ENCODE results near the gene CTTN.
"Not testable (repeated sequence)": the region's sequence is repeated elsewhere in the genome, so short reads cannot be mapped to it uniquely, and the experiment has no call there.

Gene CTTN

DNA sequence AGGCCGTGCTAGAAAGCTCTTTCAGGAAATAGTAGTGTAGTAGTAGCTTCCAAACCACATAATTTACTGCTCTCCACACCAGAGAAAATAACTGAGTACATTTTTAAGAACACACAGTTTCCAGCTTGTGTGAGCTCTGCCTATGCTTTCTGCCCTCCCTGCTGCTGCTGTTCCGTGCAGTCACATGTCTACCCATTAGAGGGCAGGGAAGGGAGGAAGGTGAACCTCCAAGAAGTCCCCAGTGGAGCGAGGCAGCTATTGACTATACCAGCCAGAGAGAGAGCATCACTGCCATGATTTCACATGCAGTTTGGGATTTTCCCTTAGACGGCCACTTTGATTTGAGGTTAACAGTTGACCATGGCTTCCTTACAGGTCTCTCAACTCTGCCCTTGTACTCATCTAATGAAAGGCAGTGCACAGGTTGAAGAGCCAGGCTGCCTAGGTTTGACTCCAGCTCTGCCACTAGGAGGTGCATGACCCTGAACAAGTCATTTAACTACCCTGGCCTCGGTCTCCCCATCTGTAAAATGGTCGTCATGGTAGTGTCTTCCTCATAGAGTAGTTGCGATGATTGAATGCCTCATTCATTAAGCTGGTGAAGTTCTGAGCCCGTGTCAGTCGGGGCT is 19.7 kb upstream of the CTTN start:
- no peak overlapping the region for H3K4me3 ChIP-seq (ENCODE audit: low read depth, low read length)
- DNase-seq (ENCODE audit: low read depth), result no peak

DNA sequence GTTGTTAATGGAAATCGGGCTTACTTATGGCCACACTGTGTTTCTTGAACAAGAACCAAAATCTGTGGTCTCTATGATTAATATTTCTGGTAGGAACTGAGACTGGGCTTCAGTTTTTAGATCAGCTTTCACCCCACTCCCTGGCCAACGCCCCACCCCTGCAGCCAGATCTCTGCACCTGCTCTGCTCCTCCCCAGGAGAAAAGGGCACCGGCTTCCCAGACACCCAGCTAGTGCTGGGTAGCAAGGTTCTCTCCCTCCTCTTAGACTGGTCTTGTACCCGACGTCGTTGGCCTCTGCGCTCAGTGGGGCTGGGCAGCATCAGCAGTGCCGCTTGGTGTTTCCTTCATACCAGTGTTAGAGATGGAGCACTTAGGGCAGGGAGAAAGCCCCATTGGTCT is 17.0 kb upstream of the CTTN start:
- DNase-seq (ENCODE audit: low read depth), result no peak
- H3K4me3 ChIP-seq (ENCODE audit: low read depth, low read length), result no peak overlapping the region

DNA sequence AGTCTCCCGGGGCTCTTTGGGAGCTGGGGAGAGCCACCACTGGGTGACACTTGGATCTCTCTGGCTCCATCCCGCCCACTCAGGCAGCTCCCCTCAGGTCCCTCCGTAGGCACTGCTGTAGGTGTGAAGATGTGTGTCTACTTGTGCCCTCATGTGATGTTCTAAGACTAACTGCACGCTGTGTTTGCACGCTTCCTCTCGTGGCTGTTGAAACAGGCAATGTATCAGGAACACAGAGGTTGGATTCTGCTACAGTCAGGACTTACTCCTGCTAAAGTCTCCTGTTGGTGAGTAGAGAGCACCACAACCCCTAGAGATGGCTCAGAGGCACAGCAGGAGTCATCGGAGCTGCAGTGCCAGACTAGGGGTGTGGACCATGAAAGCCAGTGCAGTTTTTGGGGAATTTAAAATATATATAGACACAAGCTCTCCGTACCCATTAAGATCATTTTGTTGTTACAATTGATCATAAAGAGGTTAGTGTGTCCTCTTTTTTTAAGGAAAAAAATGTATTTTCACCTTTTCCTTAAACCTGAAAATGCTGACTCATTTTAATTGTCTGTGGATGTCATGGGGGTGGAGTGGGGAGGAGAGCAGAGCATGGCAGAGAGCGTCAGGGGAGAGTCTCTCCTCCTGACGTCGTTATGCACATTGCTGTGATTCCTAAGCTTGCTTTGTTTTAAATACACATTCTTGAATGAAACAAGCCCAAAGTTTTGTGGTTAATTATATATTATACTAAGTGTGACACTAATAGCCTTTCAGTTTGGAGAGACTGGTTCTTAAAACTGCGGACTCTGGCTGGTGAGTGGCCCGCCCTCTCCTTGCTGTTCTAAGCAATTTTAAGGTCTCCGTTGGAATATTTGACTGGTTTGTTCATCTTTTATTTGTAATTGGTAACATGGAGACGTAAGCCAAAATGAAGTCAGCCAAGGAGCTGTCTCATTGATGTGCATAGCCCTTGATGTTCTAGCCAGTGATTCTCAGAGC is 16.2 kb upstream of the CTTN start:
- DNase-seq (ENCODE audit: low read depth), result no peak
- H3K4me3 ChIP-seq (ENCODE audit: low read depth, low read length), result no peak overlapping the region

DNA sequence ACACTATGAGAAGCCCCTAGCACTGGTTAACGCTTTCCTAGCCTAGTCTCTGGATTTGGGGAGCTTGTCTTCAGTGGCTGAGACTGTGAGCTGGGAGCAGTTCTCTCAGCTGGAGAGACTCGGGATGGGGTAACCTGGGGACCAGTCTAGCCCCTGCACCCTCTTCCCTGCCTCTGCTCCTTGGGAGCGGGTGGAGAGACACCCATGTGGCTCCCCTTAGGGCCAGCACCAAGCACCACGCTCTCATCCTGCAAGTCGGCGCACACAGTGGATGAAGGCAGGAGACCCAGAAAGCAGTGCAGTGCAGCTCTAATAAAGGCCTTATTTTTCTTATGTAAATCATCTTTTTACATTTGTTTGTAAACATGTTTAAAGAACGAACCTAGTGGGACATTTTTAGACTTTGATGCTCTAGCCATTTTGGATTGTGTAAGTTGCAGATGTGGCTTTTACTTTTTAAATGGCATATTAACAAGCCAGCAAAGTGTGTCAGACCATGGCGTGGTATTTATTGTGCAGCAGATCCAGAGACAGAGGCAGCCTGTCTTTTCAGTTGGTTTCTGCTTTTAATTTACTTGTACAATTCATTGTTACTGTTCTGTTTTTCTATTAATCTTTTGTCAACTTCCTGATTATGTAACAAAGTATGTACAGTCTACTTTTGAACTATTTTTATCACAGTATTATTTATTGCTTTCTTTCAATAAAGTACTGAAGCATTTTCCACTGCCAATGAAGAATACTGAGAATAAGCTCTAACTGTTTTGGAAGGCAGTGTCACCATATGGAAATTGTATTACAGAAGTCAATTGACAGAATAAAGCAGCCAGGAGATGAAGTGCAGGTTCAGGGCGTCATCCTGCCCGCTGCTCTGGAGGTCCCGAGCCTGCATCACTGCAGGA is 14.4 kb upstream of the CTTN start:
- H3K4me3 ChIP-seq (ENCODE audit: low read depth, low read length), result no peak overlapping the region
- no peak for DNase-seq (ENCODE audit: low read depth)

DNA sequence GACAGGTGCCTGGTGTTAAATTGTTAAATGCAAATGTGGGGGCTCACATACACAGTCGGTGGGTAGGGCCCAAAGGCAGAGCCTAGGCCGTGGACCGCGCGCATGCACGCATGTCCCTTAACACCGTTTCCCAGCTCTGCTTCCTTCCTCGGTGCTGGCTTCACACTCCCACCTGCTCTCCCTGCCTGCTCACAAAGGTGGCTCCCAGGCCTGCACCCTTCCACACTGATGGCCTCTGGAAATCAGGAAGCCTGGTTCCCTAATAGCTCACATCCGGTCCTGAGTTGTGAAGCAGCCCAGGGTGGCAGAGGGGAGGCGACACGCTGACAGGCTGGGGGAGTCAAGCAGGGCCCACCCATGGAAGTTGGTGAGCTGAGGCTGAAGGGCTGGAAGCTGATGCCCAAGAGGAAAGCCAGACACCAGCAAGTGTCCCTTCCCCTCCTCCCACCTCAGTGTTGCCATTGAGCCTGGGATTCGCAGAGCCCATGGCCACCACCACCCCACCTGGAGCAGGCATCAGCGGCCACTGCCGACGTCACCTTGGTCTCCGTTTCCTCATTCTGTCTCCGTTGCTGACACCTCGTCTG is 13.7 kb upstream of the CTTN start:
- no peak for DNase-seq (ENCODE audit: low read depth)
- no peak overlapping the region for H3K4me3 ChIP-seq (ENCODE audit: low read depth, low read length)

DNA sequence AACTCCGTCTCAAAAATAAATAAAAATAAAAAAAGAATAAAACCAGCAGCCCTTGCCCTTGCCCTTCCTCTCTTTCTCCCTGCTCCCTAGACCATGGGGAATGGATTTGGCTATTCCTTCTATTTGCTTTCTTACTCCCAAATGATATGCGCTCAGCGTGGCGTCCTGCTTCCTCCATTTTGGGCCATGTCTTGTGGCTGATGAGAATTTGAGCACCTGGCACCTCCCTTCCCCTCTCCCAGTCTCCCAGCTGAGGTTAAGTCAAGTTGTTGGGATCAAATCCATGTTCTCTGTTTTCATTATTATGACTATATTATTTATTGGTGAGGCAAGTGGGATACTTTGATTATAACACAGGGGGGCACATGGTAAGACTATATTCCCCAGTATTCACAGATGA is 10.8 kb upstream of the CTTN start:
- no peak overlapping the region for H3K4me3 ChIP-seq (ENCODE audit: low read depth, low read length)

DNA sequence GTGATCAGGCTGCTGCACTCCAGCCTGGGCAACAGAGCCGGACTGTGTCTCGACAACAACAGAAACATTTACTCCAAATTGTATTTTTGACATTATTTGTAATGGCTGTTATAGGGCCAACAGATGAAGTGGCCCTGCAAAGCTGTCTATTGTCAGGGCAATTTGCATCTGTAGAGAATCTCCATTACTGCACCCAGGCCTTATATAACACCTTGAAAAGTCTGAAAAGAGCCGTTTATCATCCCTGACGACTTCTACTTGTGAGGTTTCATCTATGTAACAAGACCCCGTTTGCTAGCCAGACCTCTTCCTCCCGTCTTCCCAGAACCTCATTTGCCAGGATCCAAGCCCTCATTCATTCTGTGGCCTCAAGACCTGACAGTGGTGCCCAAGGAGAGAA is 9.1 kb upstream of the CTTN start:
- no peak for DNase-seq (ENCODE audit: low read depth)
- H3K4me3 ChIP-seq (ENCODE audit: low read depth, low read length), result no peak overlapping the region

More for the DNA sequence above, 10.8 kb upstream of the CTTN start:
- no peak for DNase-seq (ENCODE audit: low read depth)

DNA sequence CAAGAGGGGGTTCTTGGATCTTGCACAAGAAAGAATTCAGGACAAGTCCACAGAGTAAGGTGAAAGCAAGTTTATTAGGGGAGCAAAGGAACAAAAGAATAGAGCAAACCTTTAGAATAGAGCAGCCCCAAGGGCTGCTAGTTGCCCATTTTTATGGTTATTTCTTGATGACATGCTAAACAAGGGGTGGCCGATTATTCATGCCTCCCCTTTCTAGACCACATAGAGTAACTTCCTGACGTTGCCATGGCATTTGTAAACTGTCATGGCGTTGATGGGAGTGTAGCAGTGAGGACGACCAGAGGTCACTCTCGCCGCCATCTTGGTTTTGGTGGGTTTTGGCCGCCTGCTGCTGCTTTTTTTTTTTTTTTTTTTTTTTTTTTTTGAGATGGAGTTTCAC is 7.4 kb upstream of the CTTN start:
- not testable (repeated sequence) for DNase-seq (ENCODE audit: low read depth); H3K4me3 ChIP-seq (ENCODE audit: low read depth, low read length)

DNA sequence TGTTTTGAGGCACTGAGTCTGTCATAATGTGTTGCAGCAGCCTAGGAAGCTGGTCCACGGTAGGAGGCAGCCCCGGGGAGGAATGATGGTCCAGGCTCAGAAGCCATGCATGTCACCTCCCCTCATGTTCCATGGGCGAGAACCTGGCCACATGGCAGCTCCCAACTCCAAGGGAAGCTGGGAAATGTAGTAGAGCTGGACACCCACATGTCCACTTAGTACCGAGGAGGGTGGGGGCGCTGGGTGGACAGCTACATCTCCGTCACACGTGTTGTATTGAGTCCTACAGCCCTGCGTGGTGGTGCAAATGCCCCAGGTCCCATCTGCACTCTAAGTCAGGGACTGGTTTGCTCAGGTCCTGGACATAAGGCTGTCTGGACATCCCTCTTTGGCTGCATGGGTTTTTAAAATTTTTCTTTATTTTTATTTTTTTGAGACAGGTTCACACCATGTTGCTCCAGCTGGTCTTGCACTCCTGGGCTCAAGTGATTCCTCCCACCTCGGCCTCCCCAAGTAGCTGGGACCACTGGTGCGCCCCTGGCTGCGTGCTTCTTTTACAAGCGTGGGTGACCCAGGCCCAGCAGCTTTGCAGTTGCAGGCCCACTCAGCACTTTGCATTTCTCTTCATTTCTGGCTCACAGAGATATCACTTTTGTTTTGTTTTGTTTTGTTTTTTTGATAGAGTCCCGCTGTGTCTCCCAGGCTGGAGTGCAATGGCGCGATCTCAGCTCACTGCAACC is 3.9 kb upstream of the CTTN start:
- DNase-seq (ENCODE audit: low read depth), result no peak
- no peak overlapping the region for H3K4me3 ChIP-seq (ENCODE audit: low read depth, low read length)

DNA sequence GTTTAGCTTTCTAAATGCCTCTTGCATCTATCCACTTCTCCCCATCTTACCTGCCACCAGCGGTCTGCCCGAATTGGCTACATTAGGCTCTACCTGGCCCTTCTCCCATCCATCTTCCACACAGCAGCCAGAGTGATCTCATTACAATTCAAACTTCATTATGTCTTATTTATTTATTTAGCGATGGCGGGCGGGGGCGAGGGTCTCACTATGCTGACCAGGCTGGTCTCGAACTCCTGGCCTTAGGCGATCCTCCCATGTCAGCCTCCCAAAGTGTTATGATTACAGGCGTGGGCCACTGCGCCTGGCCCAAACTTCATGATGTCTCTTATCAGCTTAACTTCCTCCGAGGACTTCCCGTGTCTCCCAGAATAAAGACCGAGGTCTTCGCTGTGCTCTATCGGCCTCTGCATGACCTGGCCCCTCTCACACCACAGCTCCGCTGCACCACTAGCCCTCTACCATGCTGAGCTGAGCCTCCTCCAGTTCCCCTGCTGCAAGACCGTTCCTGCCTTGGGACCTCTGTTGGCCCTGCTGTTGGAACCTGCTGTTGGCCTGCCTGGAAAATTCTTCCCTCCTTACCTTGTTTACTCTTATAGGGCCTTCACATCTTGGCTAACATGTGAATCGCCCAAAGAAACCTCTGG is 870 bp upstream of the CTTN start:
- peak overlapping the region; percentile 87 for H3K4me3 ChIP-seq (ENCODE audit: low read depth, low read length)
- DNase-seq (ENCODE audit: low read depth), result no peak

DNA sequence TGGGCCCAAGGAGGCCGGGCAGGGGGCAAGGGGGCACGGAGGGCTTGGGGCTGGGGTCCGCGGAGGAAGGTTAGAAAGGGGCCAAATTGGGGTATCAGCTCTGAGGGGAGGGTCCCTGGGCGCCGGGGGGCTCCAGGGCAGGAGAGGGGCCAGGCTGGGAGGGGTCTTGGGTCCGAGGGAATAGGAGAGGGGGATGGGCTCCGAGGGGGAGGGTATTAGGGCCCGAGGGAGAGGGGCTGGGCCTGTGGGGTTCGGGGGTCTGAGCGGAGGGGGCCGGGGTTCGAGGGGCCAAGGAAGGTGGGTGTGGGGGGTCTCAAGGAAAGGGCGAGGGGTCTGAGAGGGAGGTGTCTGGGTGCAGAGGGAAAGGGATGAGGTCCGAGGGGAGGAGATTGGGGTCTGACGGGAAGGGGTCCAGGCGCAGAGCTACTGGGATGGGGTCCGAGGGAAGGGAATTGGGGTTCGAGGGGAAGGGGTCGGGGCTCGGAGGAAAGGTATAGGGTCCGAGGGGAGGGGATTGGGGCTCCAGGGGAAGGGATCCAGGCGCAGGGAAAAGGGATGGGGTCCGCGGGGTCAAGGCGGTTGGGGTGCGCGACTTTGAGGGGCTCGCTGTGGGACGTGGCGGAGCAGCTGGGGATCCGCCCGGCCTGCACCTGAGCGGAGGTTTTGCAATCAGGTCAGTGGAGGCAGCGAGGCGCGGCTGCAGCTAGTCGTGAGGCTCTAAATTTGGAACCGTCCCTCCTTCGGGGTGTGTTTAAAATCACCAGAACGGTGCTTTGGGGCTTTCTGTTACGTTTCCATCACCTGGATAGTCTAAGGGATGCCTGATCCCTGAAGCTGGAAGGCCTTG is 728 bp downstream of the CTTN start:
- peak overlapping the region; percentile 87 for H3K4me3 ChIP-seq (ENCODE audit: low read depth, low read length)
- no peak for DNase-seq (ENCODE audit: low read depth)

DNA sequence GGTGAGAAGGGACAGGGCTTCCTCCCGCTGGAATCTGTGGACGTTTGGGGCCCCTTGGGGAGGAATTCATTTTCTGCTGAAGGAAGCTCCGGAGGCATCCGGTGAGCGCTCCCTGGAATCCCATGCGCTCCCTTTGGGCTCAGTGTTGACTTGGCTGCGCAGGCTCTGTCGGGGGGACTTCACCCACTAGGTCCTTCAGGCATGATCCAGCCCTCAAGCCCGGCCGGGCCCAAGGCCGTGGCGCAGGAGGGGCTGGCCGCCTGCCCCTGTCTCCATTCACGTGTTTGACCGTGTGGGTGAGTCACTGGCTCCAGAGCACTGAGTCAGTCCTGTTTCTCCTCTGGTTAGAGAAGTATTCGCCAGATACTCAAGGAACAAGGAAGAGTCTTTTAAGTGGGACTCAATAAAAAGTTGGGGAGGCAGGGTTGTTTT is 1.4 kb downstream of the CTTN start:
- DNase-seq (ENCODE audit: low read depth), result peak; percentile 84
- H3K4me3 ChIP-seq (ENCODE audit: low read depth, low read length), result peak overlapping the region; percentile 87

DNA sequence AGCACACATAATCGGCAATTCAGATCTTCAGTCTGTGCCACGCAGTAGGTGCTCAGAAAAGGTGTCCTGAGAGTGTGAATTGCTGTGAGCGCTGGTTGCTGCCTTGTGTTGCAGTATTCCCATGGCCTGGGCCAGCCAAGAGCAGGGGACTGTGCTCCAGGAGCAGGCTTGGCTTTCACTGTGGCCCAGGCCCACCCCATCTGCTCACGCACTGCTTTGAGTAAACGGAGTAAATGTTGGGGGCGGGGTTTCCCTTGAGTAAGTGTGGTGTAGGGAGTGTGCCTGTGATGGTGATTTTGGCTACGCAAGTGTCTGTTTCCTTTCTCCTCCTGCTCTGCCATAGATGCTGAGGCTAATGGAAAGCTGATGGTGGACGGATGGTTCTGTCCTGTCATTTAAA is 2.3 kb downstream of the CTTN start:
- DNase-seq (ENCODE audit: low read depth), result no peak
- no peak overlapping the region for H3K4me3 ChIP-seq (ENCODE audit: low read depth, low read length)

DNA sequence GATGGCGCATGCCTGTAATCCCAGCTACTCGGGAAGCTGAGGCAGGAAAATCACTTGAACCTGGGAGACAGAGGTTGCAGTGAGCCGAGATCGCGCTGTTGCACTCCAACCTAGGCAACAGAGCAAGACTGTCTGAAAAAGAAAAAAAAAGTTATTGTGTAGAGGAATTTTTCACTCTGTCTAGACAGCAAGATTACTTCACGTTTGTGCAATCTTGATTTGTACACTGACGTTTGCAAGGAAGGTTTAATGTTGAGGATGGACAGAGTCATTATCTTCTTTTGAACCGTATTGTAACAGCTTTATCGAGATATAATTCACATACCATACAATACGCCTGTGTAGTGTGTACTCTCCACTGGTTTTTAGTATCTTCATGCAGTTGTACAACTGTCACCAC is 3.7 kb downstream of the CTTN start:
- no peak for DNase-seq (ENCODE audit: low read depth)
- H3K4me3 ChIP-seq (ENCODE audit: low read depth, low read length), result no peak overlapping the region

DNA sequence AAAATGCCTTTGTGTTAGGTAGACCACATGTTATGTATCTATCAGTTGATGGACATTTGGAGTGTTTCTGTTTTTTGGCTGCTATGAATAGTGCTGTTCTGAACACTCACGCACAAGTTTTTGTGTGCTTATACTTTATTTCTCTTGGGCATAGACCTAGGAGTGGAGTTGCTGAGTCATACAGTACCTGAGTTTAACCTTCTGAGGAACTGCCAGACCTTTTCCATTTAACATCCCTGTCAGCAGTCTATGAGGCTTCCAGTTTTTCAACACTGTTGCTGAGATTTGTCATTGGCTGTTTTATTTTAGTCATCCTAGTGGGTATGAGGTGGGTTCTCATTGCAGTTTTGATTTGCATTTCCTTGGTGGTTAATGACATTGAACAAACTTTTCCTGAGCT is 4.4 kb downstream of the CTTN start:
- no peak overlapping the region for H3K4me3 ChIP-seq (ENCODE audit: low read depth, low read length)
- DNase-seq (ENCODE audit: low read depth), result no peak

DNA sequence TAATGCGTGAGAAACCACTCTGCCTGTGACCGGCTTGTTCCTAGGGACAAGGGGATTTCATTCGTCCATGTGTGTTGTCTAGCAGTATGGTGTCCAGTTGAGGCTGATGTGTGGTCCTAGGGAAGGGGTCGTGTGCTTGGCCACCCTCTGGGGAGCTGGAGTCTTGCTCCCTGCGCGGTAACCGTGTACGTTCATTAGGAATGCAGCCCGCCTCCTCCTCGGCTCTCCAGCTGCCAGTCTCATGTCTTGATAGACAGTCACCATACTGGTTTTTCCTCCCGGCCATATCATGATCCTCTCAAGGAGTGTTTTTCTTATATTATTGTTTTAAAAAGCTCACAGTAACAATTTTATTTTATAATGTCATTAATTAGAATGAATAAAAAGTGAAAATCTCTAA is 5.9 kb downstream of the CTTN start:
- H3K4me3 ChIP-seq (ENCODE audit: low read depth, low read length), result no peak overlapping the region
- DNase-seq (ENCODE audit: low read depth), result no peak

DNA sequence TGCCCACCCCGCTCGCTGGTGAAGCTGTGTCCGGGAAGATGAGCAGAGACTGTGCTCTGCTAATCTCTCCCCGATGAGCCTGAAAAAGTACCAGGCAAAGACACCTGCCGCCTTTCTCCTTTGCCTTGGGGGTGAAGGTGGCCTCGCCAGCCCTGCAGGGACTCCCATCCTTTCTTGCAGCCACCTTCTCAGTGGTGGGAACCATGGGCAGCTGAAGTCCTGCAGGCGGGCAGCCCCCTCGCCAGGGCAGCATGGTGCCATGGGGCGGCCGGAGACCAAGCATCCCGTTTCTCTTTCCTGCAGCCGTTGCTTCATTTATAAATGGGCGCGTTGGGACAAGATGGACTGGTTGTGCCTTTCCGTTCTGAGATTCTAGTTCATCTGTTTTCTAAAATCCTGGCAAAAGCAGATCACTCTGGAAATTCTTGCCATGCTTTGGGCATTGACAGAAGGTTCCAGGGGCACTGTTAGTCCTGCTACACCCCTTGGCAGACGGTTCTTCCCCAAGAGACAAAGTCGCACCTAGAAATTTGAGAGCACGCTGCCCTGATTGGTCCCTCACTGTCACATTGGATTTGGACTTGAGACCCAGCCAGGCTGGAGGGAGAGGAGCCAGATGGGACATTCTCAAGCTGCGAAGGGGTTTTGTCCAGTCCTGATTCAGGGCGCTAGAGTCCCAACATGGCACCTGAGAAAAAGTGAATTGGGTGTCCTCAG is 7.5 kb downstream of the CTTN start:
- no peak for DNase-seq (ENCODE audit: low read depth)
- no peak overlapping the region for H3K4me3 ChIP-seq (ENCODE audit: low read depth, low read length)
